ENCODE results near the gene SYNPO.

Gene SYNPO

GRCh38 chr5:150625164-150625535 lies 15.3 kb upstream of the SYNPO start:
- DNase-seq (ENCODE audit: low spot score): no peak

- no peak for DNase-seq (ENCODE audit: low spot score)
Measured at GRCh38 chr5:150625831-150626746, 14.4 kb upstream of the SYNPO start.

GRCh38 chr5:150626853-150627276 lies 13.6 kb upstream of the SYNPO start:
- no peak for DNase-seq (ENCODE audit: low spot score)

- no peak for DNase-seq (ENCODE audit: low spot score)
Measured at GRCh38 chr5:150627731-150628545, 12.5 kb upstream of the SYNPO start.

GRCh38 chr5:150628936-150629485 lies 11.4 kb upstream of the SYNPO start:
- DNase-seq (ENCODE audit: low spot score): no peak

- DNase-seq (ENCODE audit: low spot score): no peak
Measured at GRCh38 chr5:150630016-150630415, 10.4 kb upstream of the SYNPO start.

- DNase-seq (ENCODE audit: low spot score): no peak
Measured at GRCh38 chr5:150630461-150631325, 9.8 kb upstream of the SYNPO start.

- no peak for DNase-seq (ENCODE audit: low spot score)
Measured at GRCh38 chr5:150631326-150631701, 9.1 kb upstream of the SYNPO start.

GRCh38 chr5:150632305-150633160 lies 7.9 kb upstream of the SYNPO start:
- no peak for DNase-seq (ENCODE audit: low spot score)

- no peak for DNase-seq (ENCODE audit: low spot score)
Measured at GRCh38 chr5:150633429-150633828, 7.0 kb upstream of the SYNPO start.

GRCh38 chr5:150636391-150637244 lies 3.8 kb upstream of the SYNPO start:
- DNase-seq (ENCODE audit: low spot score): no peak

- DNase-seq (ENCODE audit: low spot score): no peak
Measured at GRCh38 chr5:150637245-150638052, 3.0 kb upstream of the SYNPO start.

- no peak for DNase-seq (ENCODE audit: low spot score)
Measured at GRCh38 chr5:150638053-150638444, 2.4 kb upstream of the SYNPO start.

- no peak for DNase-seq (ENCODE audit: low spot score)
Measured at GRCh38 chr5:150638488-150639376, 1.7 kb upstream of the SYNPO start.

- DNase-seq (ENCODE audit: low spot score): no peak
Measured at GRCh38 chr5:150639377-150639692, 1.1 kb upstream of the SYNPO start.

- no peak for DNase-seq (ENCODE audit: low spot score)
Measured at GRCh38 chr5:150639751-150640150, 709 bp upstream of the SYNPO start.

- DNase-seq (ENCODE audit: low spot score): no peak
Measured at GRCh38 chr5:150641006-150641570, 628 bp downstream of the SYNPO start.

Data from activated CD4-positive, alpha-beta T cell treated with anti-CD3 and anti-CD28 coated beads, Interleukin-2, Interleukin-4, amounts not matched to agents 100 ng/mL and 50 ng/mL, durations not matched to agents 16 hours and 8 hours (primary cell).